ENCODE results near the gene EPHB1.
"Not testable (repeated sequence)": the region's sequence is repeated elsewhere in the genome, so short reads cannot be mapped to it uniquely, and the experiment has no call there.

The EPHB1 gene

DNA sequence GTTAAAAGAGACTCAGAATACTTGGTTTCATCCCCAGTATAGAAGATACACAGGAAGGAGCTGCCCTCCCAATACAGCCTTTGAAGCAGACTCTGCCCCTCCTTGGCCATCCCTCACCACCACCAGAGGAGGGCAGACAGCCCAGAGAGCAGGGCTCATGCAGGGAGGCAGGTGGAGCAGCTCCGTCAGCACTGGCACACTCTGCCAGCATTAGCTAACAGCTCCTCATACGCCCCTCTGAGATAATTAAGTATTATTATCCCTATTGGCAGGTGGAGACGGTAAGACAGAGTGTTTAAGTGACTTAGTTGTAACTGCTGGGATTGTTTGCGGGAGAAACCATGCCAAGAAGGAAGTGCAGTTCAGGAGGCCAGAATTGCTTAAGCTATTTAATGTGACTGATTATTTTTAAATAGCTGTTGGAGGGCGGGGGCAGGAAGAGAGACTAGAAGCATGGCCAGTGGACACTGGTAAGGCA lies 434.0 kb downstream of the EPHB1 start:
- H4K20me1 ChIP-seq (ENCODE audit: insufficient read depth, low read length) = no peaks in the 10 kb centered on the region
- no peak overlapping the region for H3K27ac ChIP-seq (ENCODE audit: low read depth, low read length, poor library complexity, severe bottlenecking)
- H3K36me3 ChIP-seq (ENCODE audit: insufficient read depth, low read length) = no peaks in the 10 kb centered on the region
- H3K79me2 ChIP-seq (ENCODE audit: insufficient read depth, low read length) = no peaks in the 10 kb centered on the region
- no peak overlapping the region for H3K4me3 ChIP-seq (ENCODE audit: low read depth, low read length, poor library complexity, severe bottlenecking)
- H3K9me3 ChIP-seq (ENCODE audit: low read length) = no peaks in the 10 kb centered on the region
- H3K27me3 ChIP-seq (ENCODE audit: insufficient read depth, low read length) = no peaks in the 10 kb centered on the region; the same call in 1 of the 2 replicates
- H3K4me2 ChIP-seq (ENCODE audit: low read length) = no peak overlapping the region
- no peaks in the 10 kb centered on the region for H3F3A ChIP-seq (ENCODE audit: insufficient read depth, low read length)
- no peaks in the 10 kb centered on the region for H3K4me1 ChIP-seq (ENCODE audit: insufficient read depth, low read length, severe bottlenecking)
- no peak overlapping the region for H3K9ac ChIP-seq (ENCODE audit: low read length)
- H3K9me2 ChIP-seq (ENCODE audit: low read depth, low read length) = no peaks in the 10 kb centered on the region
- TF ChIP-seq, protein P1, sequence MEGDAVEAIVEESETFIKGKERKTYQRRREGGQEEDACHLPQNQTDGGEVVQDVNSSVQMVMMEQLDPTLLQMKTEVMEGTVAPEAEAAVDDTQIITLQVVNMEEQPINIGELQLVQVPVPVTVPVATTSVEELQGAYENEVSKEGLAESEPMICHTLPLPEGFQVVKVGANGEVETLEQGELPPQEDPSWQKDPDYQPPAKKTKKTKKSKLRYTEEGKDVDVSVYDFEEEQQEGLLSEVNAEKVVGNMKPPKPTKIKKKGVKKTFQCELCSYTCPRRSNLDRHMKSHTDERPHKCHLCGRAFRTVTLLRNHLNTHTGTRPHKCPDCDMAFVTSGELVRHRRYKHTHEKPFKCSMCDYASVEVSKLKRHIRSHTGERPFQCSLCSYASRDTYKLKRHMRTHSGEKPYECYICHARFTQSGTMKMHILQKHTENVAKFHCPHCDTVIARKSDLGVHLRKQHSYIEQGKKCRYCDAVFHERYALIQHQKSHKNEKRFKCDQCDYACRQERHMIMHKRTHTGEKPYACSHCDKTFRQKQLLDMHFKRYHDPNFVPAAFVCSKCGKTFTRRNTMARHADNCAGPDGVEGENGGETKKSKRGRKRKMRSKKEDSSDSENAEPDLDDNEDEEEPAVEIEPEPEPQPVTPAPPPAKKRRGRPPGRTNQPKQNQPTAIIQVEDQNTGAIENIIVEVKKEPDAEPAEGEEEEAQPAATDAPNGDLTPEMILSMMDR (IDR thresholded peaks at IDR 0.05; ENCODE audit: low read length) = no peak
- no peak for TF ChIP-seq EZH2 (IDR thresholded peaks at IDR 0.05; ENCODE audit: borderline replicate concordance, low read length)
- no peak overlapping the region for H2AFZ ChIP-seq (ENCODE audit: low read length)

DNA sequence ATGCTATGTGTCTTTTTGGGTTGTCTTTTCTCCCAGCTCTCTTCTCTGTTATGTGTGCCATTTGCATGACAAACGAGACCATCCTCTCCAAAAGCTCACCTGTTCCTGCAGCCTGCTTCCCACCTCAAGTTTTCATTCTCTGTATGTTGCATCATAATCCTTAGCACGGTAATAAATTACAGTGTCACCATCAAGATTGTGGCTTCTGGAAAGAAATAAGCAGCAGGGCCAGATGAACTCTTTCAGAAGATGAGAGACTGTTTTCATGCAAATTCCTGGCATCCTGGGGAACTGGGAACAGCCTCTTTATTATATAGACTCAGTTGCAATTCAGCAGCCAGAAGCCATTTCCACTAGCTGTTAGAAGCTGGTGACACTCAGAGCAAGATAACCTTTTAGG lies 436.7 kb downstream of the EPHB1 start:
- no peak overlapping the region for H3K4me2 ChIP-seq (ENCODE audit: low read length)
- H3K79me2 ChIP-seq (ENCODE audit: insufficient read depth, low read length) = no peaks in the 10 kb centered on the region
- H3K36me3 ChIP-seq (ENCODE audit: insufficient read depth, low read length) = no peaks in the 10 kb centered on the region
- H3F3A ChIP-seq (ENCODE audit: insufficient read depth, low read length) = no peaks in the 10 kb centered on the region
- H3K4me3 ChIP-seq (ENCODE audit: low read depth, low read length, poor library complexity, severe bottlenecking) = no peak overlapping the region
- H3K9me3 ChIP-seq (ENCODE audit: low read length) = no peaks in the 10 kb centered on the region
- no peaks in the 10 kb centered on the region for H3K9me2 ChIP-seq (ENCODE audit: low read depth, low read length)
- H3K9ac ChIP-seq (ENCODE audit: low read length) = no peak overlapping the region
- no peak for TF ChIP-seq EZH2 (IDR thresholded peaks at IDR 0.05; ENCODE audit: borderline replicate concordance, low read length)
- TF ChIP-seq, protein P1 (IDR thresholded peaks at IDR 0.05; ENCODE audit: low read length) = no peak
- H3K27me3 ChIP-seq (ENCODE audit: insufficient read depth, low read length) = no peaks in the 10 kb centered on the region; the same call in 1 of the 2 replicates
- no peaks in the 10 kb centered on the region for H4K20me1 ChIP-seq (ENCODE audit: insufficient read depth, low read length)
- no peaks in the 10 kb centered on the region for H3K4me1 ChIP-seq (ENCODE audit: insufficient read depth, low read length, severe bottlenecking)
- no peak overlapping the region for H2AFZ ChIP-seq (ENCODE audit: low read length)
- H3K27ac ChIP-seq (ENCODE audit: low read depth, low read length, poor library complexity, severe bottlenecking) = no peak overlapping the region

DNA sequence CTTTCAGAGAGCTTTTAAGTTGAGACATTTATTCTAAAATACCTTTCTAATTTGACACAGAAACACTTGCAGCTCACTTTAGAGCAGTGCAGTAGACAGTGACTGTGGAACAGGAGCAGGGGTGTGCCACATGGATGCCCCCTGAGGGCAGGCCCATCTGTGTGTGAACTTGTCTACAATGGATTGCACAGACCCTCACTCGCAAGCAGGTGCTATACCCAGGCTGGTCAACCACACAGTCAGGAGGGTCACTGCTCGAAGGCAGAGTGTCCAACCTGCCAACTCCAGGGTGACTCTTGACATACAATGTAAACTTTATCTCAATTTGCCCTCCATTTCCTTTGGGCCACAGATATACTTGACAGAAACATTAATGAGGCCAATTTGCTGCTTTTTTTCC lies 437.2 kb downstream of the EPHB1 start:
- no peak overlapping the region for H3K27ac ChIP-seq (ENCODE audit: low read depth, low read length, poor library complexity, severe bottlenecking)
- TF ChIP-seq, protein P1 (IDR thresholded peaks at IDR 0.05; ENCODE audit: low read length) = no peak
- no peak for TF ChIP-seq EZH2 (IDR thresholded peaks at IDR 0.05; ENCODE audit: borderline replicate concordance, low read length)
- H3K36me3 ChIP-seq (ENCODE audit: insufficient read depth, low read length) = no peaks in the 10 kb centered on the region

GRCh38 chr3:135233476-135233875 lies 438.4 kb downstream of the EPHB1 start:
- not testable (repeated sequence) for H4K20me1 ChIP-seq (ENCODE audit: insufficient read depth, low read length); H3K9me2 ChIP-seq (ENCODE audit: low read depth, low read length); H3K4me3 ChIP-seq (ENCODE audit: low read depth, low read length, poor library complexity, severe bottlenecking); H3K4me1 ChIP-seq (ENCODE audit: insufficient read depth, low read length, severe bottlenecking); H3K9me3 ChIP-seq (ENCODE audit: low read length); H3K27me3 ChIP-seq (ENCODE audit: insufficient read depth, low read length); H3K36me3 ChIP-seq (ENCODE audit: insufficient read depth, low read length); H3F3A ChIP-seq (ENCODE audit: insufficient read depth, low read length); H3K27ac ChIP-seq (ENCODE audit: low read depth, low read length, poor library complexity, severe bottlenecking); H2AFZ ChIP-seq (ENCODE audit: low read length); H3K9ac ChIP-seq (ENCODE audit: low read length); H3K4me2 ChIP-seq (ENCODE audit: low read length); H3K79me2 ChIP-seq (ENCODE audit: insufficient read depth, low read length)

More for the DNA sequence above, 437.2 kb downstream of the EPHB1 start:
- Histone ChIP-seq H3K9me2 (ENCODE audit: low read depth, low read length) (no peaks in the 10 kb centered on the region), H3K9me3 (ENCODE audit: low read length) (no peaks in the 10 kb centered on the region), H4K20me1 (ENCODE audit: insufficient read depth, low read length) (no peaks in the 10 kb centered on the region), H3K79me2 (ENCODE audit: insufficient read depth, low read length) (no peaks in the 10 kb centered on the region), H3K4me3 (ENCODE audit: low read depth, low read length, poor library complexity, severe bottlenecking) (no peak overlapping the region), H2AFZ (ENCODE audit: low read length) (no peak overlapping the region), H3K4me1 (ENCODE audit: insufficient read depth, low read length, severe bottlenecking) (no peaks in the 10 kb centered on the region), H3K27me3 (ENCODE audit: insufficient read depth, low read length) (no peaks in the 10 kb centered on the region; the same call in 1 of the 2 replicates), H3F3A (ENCODE audit: insufficient read depth, low read length) (no peaks in the 10 kb centered on the region), H3K9ac (ENCODE audit: low read length) (no peak overlapping the region), H3K4me2 (ENCODE audit: low read length) (no peak overlapping the region)
